ENCODE measurements around the gene WFDC1. TPM values are rescaled to one million over a fixed set of nuclear protein-coding genes. Genes with fewer than 3 reads are reported as not detected.

Gene WFDC1
- total and polyA plus RNA-seq, 2 of the 4 experiments (the other 2 are of a cell fraction) = 4.7 to 6.8 TPM

DNA sequence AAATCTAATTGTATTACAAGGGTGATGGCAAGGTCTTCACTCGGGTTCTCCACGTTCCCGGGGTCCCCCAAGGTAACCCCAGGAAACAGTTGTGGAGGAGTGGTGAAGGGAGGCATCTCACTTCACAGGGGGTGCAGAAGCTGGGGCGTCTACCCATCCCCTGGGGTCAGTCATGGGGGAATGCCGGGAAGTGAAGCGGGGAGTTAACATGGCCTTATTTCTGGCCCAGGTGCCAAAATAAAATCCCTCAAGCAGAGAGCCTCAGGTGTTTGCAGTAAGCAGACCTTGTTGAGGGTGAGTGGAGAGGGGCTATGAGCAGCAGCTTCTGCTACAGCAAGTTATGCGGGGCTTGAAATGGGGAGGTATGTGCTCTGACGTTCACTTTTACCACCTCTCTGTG lies 64.6 kb downstream of the WFDC1 start:
- dilution Hi-C loops (cut with HindIII; ENCODE audit: low sequenced_read_pairs, unreplicated experiment) = no loop called here
- no CpG with 5 or more reads among the region's 8 CpGs for WGBS, 2 experiments (ENCODE audit: extremely low coverage in 2 of 2, insufficient read length in 1 of 2)
- no peak overlapping the region for H4K5ac ChIP-seq (ENCODE audit: low read depth, low read length)
- no peak overlapping the region for H3K4ac ChIP-seq (ENCODE audit: low read depth, low read length)
- no peak overlapping the region for H4K91ac ChIP-seq (ENCODE audit: insufficient read depth, low read depth, low read length)
- no peak overlapping the region for H3K23ac ChIP-seq (ENCODE audit: low read depth, low read length)
- H2BK20ac ChIP-seq (ENCODE audit: low read depth, low read length) = no peak overlapping the region
- peaks cover 60% of the 10 kb centered on the region for H3K27me3 ChIP-seq (ENCODE audit: control insufficient read depth, insufficient read depth, low read length)
- H2AK5ac ChIP-seq (ENCODE audit: low read depth, low read length) = no peak overlapping the region
- no peak overlapping the region for H3K14ac ChIP-seq (replicated peaks; ENCODE audit: low read depth, low read length)
- H3K36me3 ChIP-seq (ENCODE audit: control insufficient read depth, insufficient read depth, low read length) = no peaks in the 10 kb centered on the region
- H2BK120ac ChIP-seq (ENCODE audit: low read depth, low read length) = no peak overlapping the region
- H2AFZ ChIP-seq (replicated peaks; ENCODE audit: low read length, poor library complexity) = no peak overlapping the region
- DNase-seq (no peak), ATAC-seq (ENCODE audit: low read depth) (no peak)
- no peak for TF ChIP-seq BHLHE40 (IDR thresholded peaks at IDR 0.05; ENCODE audit: low read depth, low read length)
- no peak for TF ChIP-seq ELK1 (IDR thresholded peaks at IDR 0.05; ENCODE audit: borderline replicate concordance, low read depth, low read length)
- TF ChIP-seq RAD21 (IDR thresholded peaks at IDR 0.05; ENCODE audit: low read length) = no peak
- TF ChIP-seq CTCF (conservative IDR thresholded peaks at IDR 0.05; ENCODE audit: low read depth, low read length) = no peak
- no peak for TF ChIP-seq CHD1 (IDR thresholded peaks at IDR 0.05; ENCODE audit: low read depth, low read length)
- no peak for TF ChIP-seq FOS (IDR thresholded peaks at IDR 0.05; ENCODE audit: low read depth, low read length)
- no peak for TF ChIP-seq NFE2L2 (IDR thresholded peaks at IDR 0.05; ENCODE audit: low read depth, low read length)
- TF ChIP-seq, protein P1, sequence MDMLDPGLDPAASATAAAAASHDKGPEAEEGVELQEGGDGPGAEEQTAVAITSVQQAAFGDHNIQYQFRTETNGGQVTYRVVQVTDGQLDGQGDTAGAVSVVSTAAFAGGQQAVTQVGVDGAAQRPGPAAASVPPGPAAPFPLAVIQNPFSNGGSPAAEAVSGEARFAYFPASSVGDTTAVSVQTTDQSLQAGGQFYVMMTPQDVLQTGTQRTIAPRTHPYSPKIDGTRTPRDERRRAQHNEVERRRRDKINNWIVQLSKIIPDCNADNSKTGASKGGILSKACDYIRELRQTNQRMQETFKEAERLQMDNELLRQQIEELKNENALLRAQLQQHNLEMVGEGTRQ (IDR thresholded peaks at IDR 0.05; ENCODE audit: low read depth, low read length) = no peak
- no peak for TF ChIP-seq SMC3 (IDR thresholded peaks at IDR 0.05; ENCODE audit: low read depth, low read length)
- no peak overlapping the region for H2BK15ac ChIP-seq (ENCODE audit: low read depth, low read length)
- ChIA-PET POLR2A (ENCODE audit: unreplicated experiment) (no interaction called here), CTCF (interaction anchor here (1.1 kb wide), 1 partner anchor 21 kb away, joined by 3 read pairs; no protein-coding TSS in a partner anchor)
- intact Hi-C loops (cut with micrococcal nuclease) = no loop called here
- H3K79me1 ChIP-seq (ENCODE audit: low read depth in 1 of 2, low read length in 2 of 2) = no peaks in the 10 kb centered on the region
- H4K8ac ChIP-seq (ENCODE audit: low read depth in 2 of 2, low read length in 2 of 2) = no peak overlapping the region
- H3K4me1 ChIP-seq (ENCODE audit: control insufficient read depth, insufficient read depth, low read length) = peaks cover 3% of the 10 kb centered on the region; the same call in 1 of the 2 replicates
- H3K27ac ChIP-seq (ENCODE audit: insufficient read depth, low read length) = no peak overlapping the region
- no peak overlapping the region for H3K18ac ChIP-seq (ENCODE audit: low read depth, low read length)
- BruUV-seq (replicated peaks) = no TSS peak
- no peak overlapping the region for H3K4me3 ChIP-seq (ENCODE audit: insufficient read depth, low read depth, low read length)
- H2AK9ac ChIP-seq (replicated peaks; ENCODE audit: low read depth, low read length, poor library complexity) = no peak overlapping the region
- H3K56ac ChIP-seq (ENCODE audit: extremely low read depth, insufficient read depth, low read length) = no peak overlapping the region
- H3K4me2 ChIP-seq (ENCODE audit: low read depth, low read length) = no peak overlapping the region
- in situ Hi-C loops (cut with MboI; ENCODE audit: low sequenced_read_pairs) = no loop called here
- peaks cover 2% of the 10 kb centered on the region; the same call in 1 of the 2 replicates for H4K20me1 ChIP-seq (ENCODE audit: insufficient read depth, low read length)
- H3K9me1 ChIP-seq (ENCODE audit: insufficient read depth, low read length) = no peaks in the 10 kb centered on the region
- no peaks in the 10 kb centered on the region; the same call in 1 of the 2 replicates for H3K9me3 ChIP-seq (ENCODE audit: control insufficient read depth, insufficient read depth, low read length)
- no peak overlapping the region for H3K9ac ChIP-seq (ENCODE audit: low read depth, low read length)
- H2BK5ac ChIP-seq (ENCODE audit: low read depth, low read length, poor library complexity, severe bottlenecking) = no peak overlapping the region

Data from IMR-90 (cell line).